Measurements from ENCODE around the gene CFAP410.

Gene CFAP410

DNA sequence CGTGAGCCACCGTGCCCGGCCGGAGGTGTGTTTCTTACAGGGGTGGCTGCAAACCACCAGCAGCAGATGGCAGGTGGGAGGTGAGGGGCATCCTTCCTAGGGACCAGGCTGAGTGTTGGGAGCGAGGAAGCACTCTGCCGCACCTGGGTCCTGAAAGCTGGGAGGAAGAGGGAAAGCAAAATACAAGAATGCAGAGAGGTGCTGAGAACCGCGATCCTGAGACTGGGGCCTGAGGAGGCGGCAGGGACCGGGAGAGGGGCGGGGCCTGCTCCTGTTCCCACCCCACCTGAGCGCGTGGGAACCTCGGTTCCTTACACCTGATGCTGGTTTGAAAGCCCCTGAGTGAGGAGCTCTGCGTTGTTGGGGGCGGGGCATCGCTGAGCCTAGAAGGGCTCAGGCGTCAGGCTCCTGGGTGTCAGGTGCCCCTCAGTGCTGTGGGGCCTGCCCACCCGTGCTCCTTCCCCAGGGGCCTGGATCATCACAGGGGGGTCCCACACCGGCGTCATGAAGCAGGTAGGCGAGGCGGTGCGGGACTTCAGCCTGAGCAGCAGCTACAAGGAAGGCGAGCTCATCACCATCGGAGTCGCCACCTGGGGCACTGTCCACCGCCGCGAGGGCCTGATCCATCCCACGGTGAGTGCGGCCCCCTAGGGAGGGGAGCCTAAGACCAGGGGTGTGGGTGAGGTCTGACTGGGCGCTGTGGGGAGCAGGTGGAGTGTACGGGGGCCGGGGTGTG lies 29.7 kb upstream of the CFAP410 start:
- no peak overlapping the region for H3K4me3 ChIP-seq (ENCODE audit: low read depth, low read length)
- TF ChIP-seq POLR2A (IDR thresholded peaks at IDR 0.05; ENCODE audit: extremely low read depth, insufficient read length) (no peak), CTCF (IDR thresholded peaks at IDR 0.05; ENCODE audit: low read depth, low read length) (no peak), MYC (IDR thresholded peaks at IDR 0.05; ENCODE audit: low read depth, low read length) (no peak)
- TF ChIP-seq, protein P1, sequence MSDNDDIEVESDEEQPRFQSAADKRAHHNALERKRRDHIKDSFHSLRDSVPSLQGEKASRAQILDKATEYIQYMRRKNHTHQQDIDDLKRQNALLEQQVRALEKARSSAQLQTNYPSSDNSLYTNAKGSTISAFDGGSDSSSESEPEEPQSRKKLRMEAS (IDR thresholded peaks at IDR 0.05; ENCODE audit: low read depth, low read length), result no peak
- no peak for DNase-seq (ENCODE audit: low read depth)

DNA sequence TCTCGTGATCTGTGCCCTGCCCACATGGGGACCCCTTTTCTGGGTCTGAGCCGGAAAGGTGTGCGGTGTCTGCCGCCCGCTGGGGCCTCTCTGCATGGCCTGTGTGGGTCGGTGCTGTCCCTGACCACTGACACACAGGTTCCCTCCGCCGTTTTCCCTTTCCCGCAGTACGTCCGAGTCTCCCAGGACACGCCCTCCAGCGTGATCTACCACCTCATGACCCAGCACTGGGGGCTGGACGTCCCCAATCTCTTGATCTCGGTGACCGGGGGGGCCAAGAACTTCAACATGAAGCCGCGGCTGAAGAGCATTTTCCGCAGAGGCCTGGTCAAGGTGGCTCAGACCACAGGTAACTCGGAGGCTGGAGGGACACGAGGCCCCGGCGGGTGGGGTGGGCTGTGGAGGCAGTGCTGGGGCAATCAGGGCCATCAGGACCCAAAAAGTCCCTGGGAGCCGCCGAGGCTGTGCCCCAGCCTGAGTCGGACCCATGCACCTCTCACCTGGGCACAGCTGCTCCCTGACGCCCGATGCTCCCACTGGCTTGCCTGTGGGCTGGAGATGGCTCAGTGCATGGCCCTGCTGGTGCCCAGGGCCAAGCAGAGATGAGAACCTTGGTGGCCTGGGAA lies 27.5 kb upstream of the CFAP410 start:
- no peak overlapping the region for H3K4me3 ChIP-seq (ENCODE audit: low read depth, low read length)
- no peak for DNase-seq (ENCODE audit: low read depth)
- no peak for TF ChIP-seq POLR2A (IDR thresholded peaks at IDR 0.05; ENCODE audit: extremely low read depth, insufficient read length)
- TF ChIP-seq CTCF (IDR thresholded peaks at IDR 0.05; ENCODE audit: low read depth, low read length), result no peak
- TF ChIP-seq, protein P1 (IDR thresholded peaks at IDR 0.05; ENCODE audit: low read depth, low read length), result no peak
- no peak for TF ChIP-seq MYC (IDR thresholded peaks at IDR 0.05; ENCODE audit: low read depth, low read length)

- H3K4me3 ChIP-seq (ENCODE audit: low read depth, low read length), result no peak overlapping the region
- no peak for DNase-seq (ENCODE audit: low read depth)
- TF ChIP-seq CTCF (IDR thresholded peaks at IDR 0.05; ENCODE audit: low read depth, low read length), result no peak
- TF ChIP-seq, protein P1 (IDR thresholded peaks at IDR 0.05; ENCODE audit: low read depth, low read length), result no peak
- TF ChIP-seq POLR2A (IDR thresholded peaks at IDR 0.05; ENCODE audit: extremely low read depth, insufficient read length), result no peak
- no peak for TF ChIP-seq MYC (IDR thresholded peaks at IDR 0.05; ENCODE audit: low read depth, low read length)
Observed at GRCh38 chr21:44365967-44366585, 26.9 kb upstream of the CFAP410 start.

DNA sequence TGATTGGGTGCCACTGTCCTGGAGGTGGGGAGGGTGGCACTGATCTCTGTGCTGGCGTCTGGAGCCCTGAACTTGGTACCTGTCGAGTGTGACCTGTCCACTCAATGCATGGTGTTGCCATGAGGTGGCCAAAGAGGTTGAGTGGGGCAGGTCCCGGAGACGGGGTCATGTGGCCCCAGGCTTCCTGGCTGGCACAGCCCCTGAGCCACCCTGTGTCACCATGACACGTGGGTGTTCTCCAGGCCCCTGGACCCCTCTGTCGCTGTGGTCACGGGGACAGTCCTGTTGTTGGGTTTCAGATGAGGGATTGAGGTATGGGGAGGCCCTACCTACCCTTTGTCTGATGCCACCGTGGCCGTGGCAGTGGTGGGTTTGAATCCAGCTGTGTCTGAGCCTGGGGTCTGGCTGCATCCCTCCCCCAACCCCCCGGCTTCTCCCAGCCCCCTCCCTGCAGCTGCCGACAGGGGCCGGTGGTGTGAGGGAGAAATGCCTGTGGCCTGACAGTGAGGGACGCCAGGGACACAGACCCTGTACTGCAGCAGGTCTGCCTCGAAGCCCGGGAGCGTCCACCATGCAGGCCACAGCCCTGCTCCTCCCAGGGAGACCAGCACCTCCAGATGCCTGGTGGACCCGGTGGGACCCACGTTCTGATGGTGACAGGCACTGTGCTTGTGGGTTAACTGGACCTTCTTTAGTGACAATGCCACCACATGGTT lies 26.2 kb upstream of the CFAP410 start:
- TF ChIP-seq, protein P1 (IDR thresholded peaks at IDR 0.05; ENCODE audit: low read depth, low read length), result no peak
- no peak for TF ChIP-seq CTCF (IDR thresholded peaks at IDR 0.05; ENCODE audit: low read depth, low read length)
- TF ChIP-seq MYC (IDR thresholded peaks at IDR 0.05; ENCODE audit: low read depth, low read length), result no peak
- TF ChIP-seq POLR2A (IDR thresholded peaks at IDR 0.05; ENCODE audit: extremely low read depth, insufficient read length), result no peak
- H3K4me3 ChIP-seq (ENCODE audit: low read depth, low read length), result no peak overlapping the region
- DNase-seq (ENCODE audit: low read depth), result no peak

GRCh38 chr21:44364151-44365053 lies 25.2 kb upstream of the CFAP410 start:
- no peak overlapping the region for H3K4me3 ChIP-seq (ENCODE audit: low read depth, low read length)
- no peak for DNase-seq (ENCODE audit: low read depth)
- TF ChIP-seq, protein P1 (IDR thresholded peaks at IDR 0.05; ENCODE audit: low read depth, low read length), result no peak
- TF ChIP-seq MYC (IDR thresholded peaks at IDR 0.05; ENCODE audit: low read depth, low read length) (no peak), CTCF (IDR thresholded peaks at IDR 0.05; ENCODE audit: low read depth, low read length) (no peak), POLR2A (IDR thresholded peaks at IDR 0.05; ENCODE audit: extremely low read depth, insufficient read length) (no peak)
